Measurements from ENCODE around the gene LDLRAD4.
"Not testable (repeated sequence)": the region's sequence is repeated elsewhere in the genome, so short reads cannot be mapped to it uniquely, and the experiment has no call there.

LDLRAD4 gene

GRCh38 chr18:13605477-13605876 lies 386.9 kb downstream of the LDLRAD4 start:
- Histone ChIP-seq H3K27ac (no peak overlapping the region), H3K9ac (no peak overlapping the region), H3K27me3 (ENCODE audit: insufficient read depth, low read depth) (no peaks in the 10 kb centered on the region), H2AFZ (ENCODE audit: low read depth) (no peak overlapping the region), H4K20me1 (ENCODE audit: insufficient read depth) (no peaks in the 10 kb centered on the region), H3K79me2 (ENCODE audit: insufficient read depth, low read depth) (no peaks in the 10 kb centered on the region), H3K4me1 (ENCODE audit: low read depth, poor library complexity, severe bottlenecking) (peaks cover 39% of the 10 kb centered on the region), H3K36me3 (ENCODE audit: insufficient read depth) (no peaks in the 10 kb centered on the region), H3K4me2 (no peak overlapping the region), H3K4me3 (IDR thresholded peaks at IDR 0.05; ENCODE audit: insufficient read depth, low read depth, low read length) (no peak overlapping the region)
- TF ChIP-seq CTCF (conservative IDR thresholded peaks at IDR 0.05; ENCODE audit: low read depth, low read length) = no peak

GRCh38 chr18:13605901-13606300 lies 387.3 kb downstream of the LDLRAD4 start:
- peaks cover 41% of the 10 kb centered on the region for H3K4me1 ChIP-seq (ENCODE audit: low read depth, poor library complexity, severe bottlenecking)
- H3K27ac ChIP-seq = no peak overlapping the region
- H3K4me2 ChIP-seq = no peak overlapping the region
- H3K27me3 ChIP-seq (ENCODE audit: insufficient read depth, low read depth) = no peaks in the 10 kb centered on the region
- H4K20me1 ChIP-seq (ENCODE audit: insufficient read depth) = no peaks in the 10 kb centered on the region
- no peak overlapping the region for H2AFZ ChIP-seq (ENCODE audit: low read depth)
- H3K9ac ChIP-seq = no peak overlapping the region
- no peak for TF ChIP-seq CTCF (conservative IDR thresholded peaks at IDR 0.05; ENCODE audit: low read depth, low read length)
- no peaks in the 10 kb centered on the region for H3K36me3 ChIP-seq (ENCODE audit: insufficient read depth)
- no peak overlapping the region for H3K4me3 ChIP-seq (IDR thresholded peaks at IDR 0.05; ENCODE audit: insufficient read depth, low read depth, low read length)
- H3K79me2 ChIP-seq (ENCODE audit: insufficient read depth, low read depth) = no peaks in the 10 kb centered on the region

- Histone ChIP-seq H3K9ac (no peak overlapping the region), H3K4me1 (ENCODE audit: low read depth, poor library complexity, severe bottlenecking) (peaks cover 47% of the 10 kb centered on the region), H3K36me3 (ENCODE audit: insufficient read depth) (no peaks in the 10 kb centered on the region), H3K4me3 (IDR thresholded peaks at IDR 0.05; ENCODE audit: insufficient read depth, low read depth, low read length) (no peak overlapping the region), H3K79me2 (ENCODE audit: insufficient read depth, low read depth) (no peaks in the 10 kb centered on the region), H3K27me3 (ENCODE audit: insufficient read depth, low read depth) (no peaks in the 10 kb centered on the region), H3K27ac (peak overlapping the region; percentile 19; the same call in 1 of the 2 replicates), H4K20me1 (ENCODE audit: insufficient read depth) (no peaks in the 10 kb centered on the region), H2AFZ (ENCODE audit: low read depth) (no peak overlapping the region), H3K4me2 (peak overlapping the region; percentile 87)
- TF ChIP-seq CTCF (conservative IDR thresholded peaks at IDR 0.05; ENCODE audit: low read depth, low read length) = no peak
These were observed 388.2 kb downstream of the LDLRAD4 start for GRCh38 chr18:13606604-13607254.

GRCh38 chr18:13608024-13608562 lies 389.5 kb downstream of the LDLRAD4 start:
- H2AFZ ChIP-seq (ENCODE audit: low read depth); H3K4me2 ChIP-seq; H3K4me3 ChIP-seq (IDR thresholded peaks at IDR 0.05; ENCODE audit: insufficient read depth, low read depth, low read length): not testable (repeated sequence)

More at GRCh38 chr18:13608024-13608562, 389.5 kb downstream of the LDLRAD4 start:
- H4K20me1 ChIP-seq (ENCODE audit: insufficient read depth); H3K36me3 ChIP-seq (ENCODE audit: insufficient read depth); H3K9ac ChIP-seq; H3K27me3 ChIP-seq (ENCODE audit: insufficient read depth, low read depth); H3K79me2 ChIP-seq (ENCODE audit: insufficient read depth, low read depth); H3K27ac ChIP-seq: not testable (repeated sequence)
- peaks cover 53% of the 10 kb centered on the region for H3K4me1 ChIP-seq (ENCODE audit: low read depth, poor library complexity, severe bottlenecking)
